Measurements from ENCODE around the gene CAT.
"Not testable (repeated sequence)": the region's sequence is repeated elsewhere in the genome, so short reads cannot be mapped to it uniquely, and the experiment has no call there.

Gene CAT

DNA sequence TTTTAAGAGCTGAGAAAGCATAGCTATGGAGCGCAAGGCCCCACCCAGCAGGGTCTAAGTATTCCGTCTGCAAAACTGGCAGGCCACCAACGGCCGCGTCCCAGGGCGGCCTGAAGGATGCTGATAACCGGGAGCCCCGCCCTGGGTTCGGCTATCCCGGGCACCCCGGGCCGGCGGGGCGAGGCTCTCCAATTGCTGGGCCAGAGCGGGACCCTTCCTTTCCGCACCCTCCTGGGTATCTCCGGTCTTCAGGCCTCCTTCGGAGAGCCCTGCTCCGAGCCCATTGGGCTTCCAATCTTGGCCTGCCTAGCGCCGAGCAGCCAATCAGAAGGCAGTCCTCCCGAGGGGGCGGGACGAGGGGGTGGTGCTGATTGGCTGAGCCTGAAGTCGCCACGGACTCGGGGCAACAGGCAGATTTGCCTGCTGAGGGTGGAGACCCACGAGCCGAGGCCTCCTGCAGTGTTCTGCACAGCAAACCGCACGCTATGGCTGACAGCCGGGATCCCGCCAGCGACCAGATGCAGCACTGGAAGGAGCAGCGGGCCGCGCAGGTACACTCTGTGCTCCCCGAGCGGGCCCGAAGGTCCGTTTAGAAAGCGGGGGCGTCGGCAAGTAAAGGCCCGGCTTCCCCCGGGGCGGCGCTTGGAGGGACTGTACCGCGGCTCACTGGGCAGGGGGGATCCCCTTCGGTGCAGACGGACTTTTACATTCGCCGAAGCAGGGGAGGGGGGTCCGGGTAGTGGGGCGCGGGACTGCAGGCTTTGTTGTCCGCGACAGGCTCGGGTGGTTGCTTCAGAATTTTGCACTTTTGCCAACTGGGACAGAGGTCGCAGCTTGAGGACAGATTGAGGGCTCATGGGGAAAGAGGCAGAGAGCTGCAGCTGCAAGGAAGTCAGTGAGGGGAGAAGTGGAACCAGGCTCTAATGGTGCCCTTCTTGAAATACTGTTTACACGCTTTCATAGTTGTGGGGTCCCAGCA, at the start of gene CAT:
TSS of gene CAT (plus strand) at position 406 of the 979 bp plus-strand sequence. CDS start at position 486, 80 bp downstream.
- DNase-seq (ENCODE audit: low spot score), result peak; percentile 97

- DNase-seq (ENCODE audit: low spot score), result no peak
Observed at GRCh38 chr11:34394771-34395300, 43.9 kb upstream of the CAT start.

- DNase-seq (ENCODE audit: low spot score), result no peak
Observed at GRCh38 chr11:34395916-34396550, 42.7 kb upstream of the CAT start.

DNA sequence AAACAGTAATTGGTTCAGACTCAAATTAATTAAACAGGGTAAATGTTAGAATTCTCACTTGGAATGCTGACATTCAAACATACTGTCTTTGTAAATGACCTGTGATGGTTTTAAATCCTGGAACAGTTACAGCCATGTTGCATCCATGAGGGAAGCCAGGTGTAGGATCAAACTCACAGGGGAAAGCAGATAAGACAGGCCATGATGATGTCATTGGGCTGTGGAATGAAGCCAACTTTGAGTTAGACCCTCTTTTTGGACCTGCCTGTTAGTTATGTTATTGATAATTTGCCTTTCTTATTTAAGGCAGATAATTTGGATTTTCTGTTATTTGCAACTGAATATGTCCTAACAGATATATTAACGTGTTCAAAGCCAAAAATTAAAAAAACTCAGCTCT, 41.6 kb upstream of the CAT start:
- DNase-seq (ENCODE audit: low spot score), result no peak

DNA sequence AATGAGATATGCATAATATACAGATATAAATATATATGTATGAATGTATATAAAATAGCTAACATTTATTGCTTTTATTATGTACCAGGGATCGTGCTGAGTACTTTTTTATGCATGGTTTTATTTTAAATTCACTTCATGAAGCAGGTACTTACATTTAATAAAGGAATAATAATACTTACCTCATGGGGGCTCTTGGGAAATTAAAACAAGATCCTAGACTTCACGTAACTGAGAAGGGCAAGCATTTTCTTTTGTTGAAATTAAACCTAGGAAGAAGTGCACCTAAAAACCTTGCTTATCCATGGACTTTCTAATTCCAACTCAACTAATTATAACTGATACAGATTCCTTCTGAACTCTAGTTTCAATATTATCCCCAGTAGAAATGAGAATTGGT, 40.9 kb upstream of the CAT start:
- no peak for DNase-seq (ENCODE audit: low spot score)

DNA sequence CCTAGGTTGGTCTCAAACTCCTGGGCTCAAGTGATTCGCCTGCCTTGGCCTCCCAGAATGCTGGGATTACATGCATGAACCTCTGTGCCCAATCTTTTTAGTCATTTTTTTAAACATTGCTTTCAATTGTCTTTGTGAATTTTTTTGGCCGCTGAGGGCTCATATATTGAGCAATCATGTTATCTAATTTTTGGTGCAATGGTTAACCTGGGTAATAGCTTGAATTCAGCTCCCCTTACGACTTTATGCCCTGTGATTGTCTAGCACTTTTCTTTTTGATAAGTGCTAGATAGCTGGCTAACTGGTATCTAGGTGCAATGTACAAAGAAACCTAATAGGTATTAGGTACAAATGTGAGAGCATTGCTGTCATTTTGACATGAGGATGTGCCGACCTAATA, 35.3 kb upstream of the CAT start:
- DNase-seq (ENCODE audit: low spot score), result no peak

DNA sequence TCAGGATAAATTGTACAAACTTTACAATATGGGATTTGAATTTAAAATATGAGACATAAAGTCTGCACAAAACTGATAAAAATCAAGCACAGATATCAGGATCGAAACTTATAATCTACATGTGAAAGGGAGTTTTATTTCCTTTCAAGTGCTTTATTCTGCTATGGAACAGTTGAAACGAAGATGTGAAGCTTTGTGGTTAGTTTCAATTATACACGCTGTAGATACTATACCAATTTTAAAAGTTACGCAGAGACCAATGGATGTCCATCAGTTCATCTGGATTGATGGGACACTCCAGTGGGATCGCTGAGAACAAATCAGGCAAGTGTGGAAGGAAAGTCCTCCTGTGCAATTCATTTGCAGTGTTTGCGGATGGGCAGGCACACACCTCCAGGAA, 34.5 kb upstream of the CAT start:
- DNase-seq (ENCODE audit: low spot score), result no peak

GRCh38 chr11:34405079-34405858, 33.5 kb upstream of the CAT start:
- no peak for DNase-seq (ENCODE audit: low spot score)

DNA sequence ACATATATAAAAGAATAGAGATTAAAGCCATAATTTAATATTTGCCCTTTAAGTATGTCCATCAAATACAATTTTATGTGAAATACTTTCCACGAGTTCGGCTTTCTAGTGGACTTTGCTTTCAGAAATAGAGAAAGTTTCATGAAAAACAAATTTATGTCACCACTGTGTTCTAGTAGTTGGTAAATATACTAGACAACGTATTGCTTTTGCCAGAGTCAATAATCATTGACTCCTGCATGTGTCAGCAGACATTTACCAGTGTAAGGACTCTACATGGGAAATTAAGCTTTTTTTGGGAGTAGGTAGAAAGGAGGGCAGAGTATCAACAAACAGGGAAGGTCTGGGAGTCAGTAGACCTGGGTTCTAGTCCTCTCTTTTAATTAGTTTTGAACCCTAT, 32.3 kb upstream of the CAT start:
- DNase-seq (ENCODE audit: low spot score), result no peak

DNA sequence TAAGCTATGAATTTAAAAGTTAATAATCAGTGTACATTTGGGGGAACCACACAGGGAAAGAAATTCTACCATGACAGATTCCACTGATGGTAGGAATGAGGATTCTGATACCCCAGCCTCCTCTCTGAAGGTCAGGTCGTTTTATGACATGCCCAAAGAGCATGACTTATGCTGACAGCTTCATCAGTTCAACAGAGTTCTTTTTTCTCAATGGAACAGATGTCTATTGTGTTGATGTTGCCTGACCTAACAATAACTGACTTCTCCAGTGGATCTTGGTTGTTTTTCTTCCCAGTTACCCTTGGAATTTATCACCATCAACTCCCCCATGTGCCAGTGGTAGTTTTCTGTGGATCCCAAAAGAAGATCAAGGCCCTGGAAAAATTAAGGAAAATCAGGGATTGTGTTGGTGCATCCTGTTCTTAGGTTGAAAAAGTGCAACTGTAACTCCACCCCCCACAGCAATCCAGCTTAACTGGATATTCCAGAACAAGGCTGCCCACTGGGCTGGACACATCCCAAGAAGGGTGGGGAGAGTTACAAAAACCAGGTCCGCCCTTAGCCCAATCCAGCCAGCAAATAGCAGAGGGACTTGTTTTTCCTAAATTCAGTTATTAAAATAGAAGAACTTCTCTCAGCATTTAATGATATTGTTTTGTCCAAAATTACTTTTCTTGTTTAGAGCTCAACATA, 31.5 kb upstream of the CAT start:
- no peak for DNase-seq (ENCODE audit: low spot score)

- DNase-seq (ENCODE audit: low spot score), result no peak
Observed at GRCh38 chr11:34408580-34409172, 30.1 kb upstream of the CAT start.

- DNase-seq (ENCODE audit: low spot score), result no peak
Observed at GRCh38 chr11:34411111-34411510, 27.6 kb upstream of the CAT start.

- DNase-seq (ENCODE audit: low spot score), result no peak
Observed at GRCh38 chr11:34411791-34412190, 26.9 kb upstream of the CAT start.

DNA sequence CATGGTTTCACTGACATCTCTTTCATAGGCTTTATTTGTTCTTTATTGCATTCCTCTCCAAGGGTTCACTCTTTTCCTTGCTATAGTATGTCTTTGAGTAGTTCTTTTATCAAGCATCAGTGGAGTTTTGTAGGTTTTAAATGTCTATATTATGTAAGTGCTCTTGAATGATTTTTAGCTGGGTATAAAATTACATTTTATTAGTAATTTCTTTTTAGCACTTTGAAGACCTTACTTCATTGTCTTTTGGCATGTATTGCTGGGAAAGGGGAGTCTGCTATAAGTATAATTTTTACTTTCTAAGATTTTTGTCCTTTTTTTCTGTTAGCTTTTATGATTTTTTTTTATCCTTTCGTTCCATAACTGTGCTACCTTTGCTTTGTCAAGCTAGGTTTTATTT, 25.5 kb upstream of the CAT start:
- DNase-seq (ENCODE audit: low spot score), result no peak

DNA sequence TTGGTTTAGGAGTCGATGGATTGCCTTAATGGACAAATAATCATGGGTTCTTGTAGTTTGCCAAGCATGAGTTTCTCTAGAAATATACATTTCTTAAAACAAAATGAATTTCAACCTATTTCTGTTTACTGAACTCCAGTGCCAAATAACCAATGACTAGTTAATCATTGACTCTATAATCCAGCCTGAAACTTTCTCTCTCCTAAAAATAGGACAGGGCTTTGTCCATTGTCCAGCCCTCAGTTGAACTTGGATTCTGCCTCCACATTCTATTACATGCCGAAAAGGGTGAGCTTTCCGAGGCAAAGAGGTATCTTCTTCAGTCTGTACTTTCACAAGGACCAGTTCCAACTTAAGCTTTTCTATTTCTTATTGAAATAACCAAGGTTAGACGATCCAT, 23.2 kb upstream of the CAT start:
- DNase-seq (ENCODE audit: low spot score), result no peak

- DNase-seq (ENCODE audit: low spot score), result no peak
Observed at GRCh38 chr11:34416088-34416487, 22.6 kb upstream of the CAT start.

DNA sequence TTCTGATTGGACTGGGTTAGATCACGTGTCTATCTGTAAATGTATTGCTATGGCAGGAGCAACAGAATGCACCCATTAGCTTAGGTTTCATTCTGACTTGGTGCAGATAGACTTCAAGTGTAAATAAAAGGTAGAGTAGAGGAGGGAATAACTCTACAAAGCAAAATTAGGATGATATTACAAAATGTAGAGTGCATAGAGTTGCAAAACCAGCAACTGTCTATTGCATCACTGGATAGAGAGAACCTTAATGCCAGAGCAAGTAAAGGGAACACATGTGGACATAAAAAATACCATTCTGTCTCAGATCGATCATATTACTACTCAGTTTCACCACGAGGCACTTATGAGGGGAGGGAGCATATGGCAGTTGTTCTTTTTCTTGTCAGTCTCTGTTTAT, 22.0 kb upstream of the CAT start:
- DNase-seq (ENCODE audit: low spot score), result no peak

- no peak for DNase-seq (ENCODE audit: low spot score)
Observed at GRCh38 chr11:34417202-34417601, 21.5 kb upstream of the CAT start.

DNA sequence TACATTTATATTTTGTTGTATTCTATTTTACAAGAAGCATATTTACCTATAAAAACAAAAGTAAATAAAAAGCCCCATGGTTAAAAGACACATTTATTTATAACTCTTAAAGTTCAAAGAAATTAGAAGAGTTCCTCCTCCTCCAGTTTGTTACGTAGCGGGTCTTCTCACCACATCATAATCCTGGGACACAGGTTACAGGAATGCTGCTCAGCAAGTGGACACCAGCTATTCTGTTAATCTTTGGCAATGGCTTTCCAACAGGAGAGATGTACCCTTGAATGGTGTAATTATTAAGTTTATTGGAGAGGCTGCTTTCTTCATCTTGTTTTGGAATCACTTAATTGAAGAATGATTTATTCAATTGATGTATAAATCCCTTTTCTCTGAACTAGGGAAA, 19.6 kb upstream of the CAT start:
- DNase-seq (ENCODE audit: low spot score), result no peak

GRCh38 chr11:34423300-34423699, 15.4 kb upstream of the CAT start:
- no peak for DNase-seq (ENCODE audit: low spot score)

GRCh38 chr11:34424826-34425225, 13.9 kb upstream of the CAT start:
- not testable (repeated sequence) for DNase-seq (ENCODE audit: low spot score)

All from D341Med (cell line).